Measurements from ENCODE around the gene MED28. TPM values are rescaled to one million over a fixed set of nuclear protein-coding genes. Genes with fewer than 3 reads are reported as not detected.

Gene MED28
- total and polyA plus RNA-seq, 3 donors from 2014 or later = 22.8 to 51.7 (median 27.3) TPM

GRCh38 chr4:17670423-17670822 lies 56.0 kb downstream of the MED28 start:
- no peaks in the 10 kb centered on the region for H3K9me3 ChIP-seq
- intact Hi-C loops (cut with DNase I; ENCODE audit: low total_unique reads) = no loop called here

GRCh38 chr4:17680559-17681280 lies 66.3 kb downstream of the MED28 start:
- Histone ChIP-seq H3K4me1 (no peaks in the 10 kb centered on the region), H3K27ac (no peak overlapping the region), H3K9me3 (no peaks in the 10 kb centered on the region), H3K27me3 (no peaks in the 10 kb centered on the region), H3K36me3 (ENCODE audit: low read depth, missing control alignments) (no peaks in the 10 kb centered on the region), H3K4me3 (no peak overlapping the region)
- DNase-seq = no peak
- TF ChIP-seq CTCF (IDR thresholded peaks at IDR 0.05) (no peak), POLR2A (IDR thresholded peaks at IDR 0.05) (no peak)
- intact Hi-C loops (cut with DNase I; ENCODE audit: low total_unique reads) = no loop called here
- 66% methylated on average over 5 of the region's 5 CpGs for WGBS, 2 donors

More at GRCh38 chr4:17670423-17670822, 56.0 kb downstream of the MED28 start:
- no peak for DNase-seq
- Histone ChIP-seq H3K4me3 (no peak overlapping the region), H3K27ac (no peak overlapping the region), H3K36me3 (ENCODE audit: low read depth, missing control alignments) (no peaks in the 10 kb centered on the region), H3K4me1 (no peaks in the 10 kb centered on the region), H3K27me3 (no peaks in the 10 kb centered on the region)
- TF ChIP-seq POLR2A (IDR thresholded peaks at IDR 0.05) (no peak), CTCF (IDR thresholded peaks at IDR 0.05) (no peak)

GRCh38 chr4:17681281-17682221 lies 67.1 kb downstream of the MED28 start:
- 74 to 92% methylated on average over 6 to 7 of the region's 7 CpGs for WGBS, 2 donors
- intact Hi-C loops (cut with DNase I; ENCODE audit: low total_unique reads) = no loop called here
- no peaks in the 10 kb centered on the region for H3K9me3 ChIP-seq
- DNase-seq = no peak
- no peak overlapping the region for H3K27ac ChIP-seq
- no peaks in the 10 kb centered on the region for H3K36me3 ChIP-seq (ENCODE audit: low read depth, missing control alignments)
- no peak overlapping the region for H3K4me3 ChIP-seq
- H3K4me1 ChIP-seq = no peaks in the 10 kb centered on the region
- H3K27me3 ChIP-seq = no peaks in the 10 kb centered on the region
- TF ChIP-seq POLR2A (IDR thresholded peaks at IDR 0.05) = no peak
- no peak for TF ChIP-seq CTCF (IDR thresholded peaks at IDR 0.05)

- H3K27ac ChIP-seq = no peak overlapping the region
- H3K27me3 ChIP-seq = no peaks in the 10 kb centered on the region
- WGBS, 2 donors = 64 to 77% methylated on average over 2 of the region's 2 CpGs
- no peak overlapping the region for H3K4me3 ChIP-seq
- intact Hi-C loops (cut with DNase I; ENCODE audit: low total_unique reads) = no loop called here
- TF ChIP-seq CTCF (IDR thresholded peaks at IDR 0.05) (no peak), POLR2A (IDR thresholded peaks at IDR 0.05) (no peak)
- no peaks in the 10 kb centered on the region for H3K4me1 ChIP-seq
- DNase-seq = no peak
- H3K36me3 ChIP-seq (ENCODE audit: low read depth, missing control alignments) = no peaks in the 10 kb centered on the region
- H3K9me3 ChIP-seq = no peaks in the 10 kb centered on the region
Observed at GRCh38 chr4:17682222-17682566, 67.8 kb downstream of the MED28 start.

Other genes starting within 250 kb of the MED28 start
- gene QDPR, start 102.6 kb upstream of the MED28 start, total RNA-seq = 10 to 100 TPM; 15.9 to 20.7 TPM
- gene QDPR, start 102.6 kb upstream of the MED28 start, polyA plus RNA-seq (ENCODE audit: insufficient read depth, low read depth, low replicate concordance) = 31.7 TPM
- gene CLRN2, start 99.5 kb upstream of the MED28 start, total RNA-seq = not detected
- not detected for gene CLRN2, start 99.5 kb upstream of the MED28 start, polyA plus RNA-seq (ENCODE audit: insufficient read depth, low read depth, low replicate concordance)
- gene LAP3, start 37.4 kb upstream of the MED28 start, total RNA-seq = 100 to 1,000 TPM in 1 of 2 donors, 10 to 100 TPM in 1; 98.9 to 100 TPM
- gene LAP3, start 37.4 kb upstream of the MED28 start, polyA plus RNA-seq (ENCODE audit: insufficient read depth, low read depth, low replicate concordance) = 108 TPM
- gene FAM184B, start 167.0 kb downstream of the MED28 start, total RNA-seq = under 1 TPM; 0.08 to 0.19 TPM
- 0.26 TPM for gene FAM184B, start 167.0 kb downstream of the MED28 start, polyA plus RNA-seq (ENCODE audit: insufficient read depth, low read depth, low replicate concordance)
- 10 to 100 TPM; 42.6 to 48.0 TPM for gene DCAF16, start 196.1 kb downstream of the MED28 start, total RNA-seq
- 30.5 TPM for gene DCAF16, start 196.1 kb downstream of the MED28 start, polyA plus RNA-seq (ENCODE audit: insufficient read depth, low read depth, low replicate concordance)
- gene NCAPG, start 196.3 kb downstream of the MED28 start, total RNA-seq = 10 to 100 TPM in 1 of 2 donors, 1 to 10 TPM in 1; 7.6 to 13.3 TPM
- 12.5 TPM for gene NCAPG, start 196.3 kb downstream of the MED28 start, polyA plus RNA-seq (ENCODE audit: insufficient read depth, low read depth, low replicate concordance)